ENCODE measurements around the gene UBL4A. TPM values are rescaled to one million over a fixed set of nuclear protein-coding genes. Genes with fewer than 3 reads are reported as not detected.

Gene UBL4A
- total and polyA plus RNA-seq, 4 donors = 21.3 to 39.6 (median 30.6) TPM

GRCh38 chrX:154511761-154512160, 25.3 kb upstream of the UBL4A start:
- peaks cover 2 to 6% (median 5%) of the 10 kb centered on the region in 4 donors for H3K36me3 ChIP-seq (ENCODE audit: control insufficient read depth in 4 of 4, insufficient read depth in 4 of 4, low read length in 4 of 4)
- no peak overlapping the region for H3K9ac ChIP-seq (ENCODE audit: insufficient read depth in 1 of 2, low read length in 2 of 2)
- H3K4me1 ChIP-seq (ENCODE audit: control insufficient read depth in 5 of 5, insufficient read depth in 5 of 5, low read length in 5 of 5) = peaks cover 0 to 4% (median 0%) of the 10 kb centered on the region in 5 donors
- no peak overlapping the region for H3K4me3 ChIP-seq
- WGBS, 2 donors = 57 to 79% methylated on average over 12 of the region's 12 CpGs
- no peak for DNase-seq
- TF ChIP-seq CTCF (IDR thresholded peaks at IDR 0.05; ENCODE audit: control extremely low read depth, extremely low read depth) = no peak
- no peak for ATAC-seq (ENCODE audit: insufficient read depth, low FRiP score)
- H3K27me3 ChIP-seq (ENCODE audit: control insufficient read depth in 3 of 3, insufficient read depth in 3 of 3, low read length in 2 of 3) = no peaks in the 10 kb centered on the region
- no peak overlapping the region for H3K27ac ChIP-seq (ENCODE audit: low read depth in 1 of 2, low read length in 1 of 2)
- H3K9me3 ChIP-seq (ENCODE audit: control insufficient read depth in 4 of 4, insufficient read depth in 3 of 4, low read length in 3 of 4) = peaks cover 0 to 20% (median under 1%) of the 10 kb centered on the region in 4 donors

GRCh38 chrX:154509455-154509854, 23.0 kb upstream of the UBL4A start:
- H3K27me3 ChIP-seq (ENCODE audit: control insufficient read depth in 3 of 3, insufficient read depth in 3 of 3, low read length in 2 of 3) = no peaks in the 10 kb centered on the region
- H3K9ac ChIP-seq (ENCODE audit: insufficient read depth in 1 of 2, low read length in 2 of 2) = no peak overlapping the region
- no peak overlapping the region for H3K27ac ChIP-seq (ENCODE audit: low read depth in 1 of 2, low read length in 1 of 2)
- no peak for TF ChIP-seq CTCF (IDR thresholded peaks at IDR 0.05; ENCODE audit: control extremely low read depth, extremely low read depth)
- 90 to 100% methylated on average over 5 of the region's 5 CpGs for WGBS, 2 donors
- H3K4me3 ChIP-seq = no peak overlapping the region
- ATAC-seq (ENCODE audit: insufficient read depth, low FRiP score) = no peak
- H3K9me3 ChIP-seq (ENCODE audit: control insufficient read depth in 4 of 4, insufficient read depth in 3 of 4, low read length in 3 of 4) = peaks cover 0 to 16% (median under 1%) of the 10 kb centered on the region in 4 donors
- no peak for DNase-seq
- no peaks in the 10 kb centered on the region for H3K4me1 ChIP-seq (ENCODE audit: control insufficient read depth in 5 of 5, insufficient read depth in 5 of 5, low read length in 5 of 5)
- peaks cover 2 to 11% (median 5%) of the 10 kb centered on the region in 4 donors for H3K36me3 ChIP-seq (ENCODE audit: control insufficient read depth in 4 of 4, insufficient read depth in 4 of 4, low read length in 4 of 4)

- WGBS, 2 donors = 91 to 95% methylated on average over 12 to 13 of the region's 13 CpGs
Observed at GRCh38 chrX:154508384-154508745, 21.9 kb upstream of the UBL4A start.

More at GRCh38 chrX:154508384-154508745, 21.9 kb upstream of the UBL4A start:
- TF ChIP-seq CTCF (IDR thresholded peaks at IDR 0.05; ENCODE audit: control extremely low read depth, extremely low read depth) = no peak
- Histone ChIP-seq H3K4me1 (ENCODE audit: control insufficient read depth in 5 of 5, insufficient read depth in 5 of 5, low read length in 5 of 5) (no peaks in the 10 kb centered on the region), H3K36me3 (ENCODE audit: control insufficient read depth in 4 of 4, insufficient read depth in 4 of 4, low read length in 4 of 4) (peaks cover 2 to 11% (median 5%) of the 10 kb centered on the region in 4 donors), H3K9me3 (ENCODE audit: control insufficient read depth in 4 of 4, insufficient read depth in 3 of 4, low read length in 3 of 4) (peaks cover 0 to 16% (median under 1%) of the 10 kb centered on the region in 4 donors), H3K27me3 (ENCODE audit: control insufficient read depth in 3 of 3, insufficient read depth in 3 of 3, low read length in 2 of 3) (no peaks in the 10 kb centered on the region), H3K27ac (ENCODE audit: low read depth in 1 of 2, low read length in 1 of 2) (no peak overlapping the region), H3K9ac (ENCODE audit: insufficient read depth in 1 of 2, low read length in 2 of 2) (no peak overlapping the region), H3K4me3 (no peak overlapping the region)
- ATAC-seq (ENCODE audit: insufficient read depth, low FRiP score) (no peak), DNase-seq (no peak)
